Measurements from ENCODE around the gene DCLK2.

DCLK2 gene

GRCh38 chr4:150078579-150079080 lies 385 bp downstream of the DCLK2 start:
- ChIA-PET CTCF (interaction anchor here (0.8 to 2.0 kb wide), 6 partner anchors 68 to 164 kb away, joined by 3 to 6 read pairs (median 4); no protein-coding TSS in a partner anchor), POLR2A (no interaction called here)
- peak; percentile 20 to 57 (median 37) for DNase-seq
- Histone ChIP-seq H3K36me3 (ENCODE audit: control insufficient read depth in 4 of 4, insufficient read depth in 4 of 4, low read length in 3 of 4) (no peaks in the 10 kb centered on the region), H3K9me3 (ENCODE audit: control extremely low read depth in 1 of 5, control insufficient read depth in 4 of 5, insufficient read depth in 2 of 5, low read depth in 1 of 5, low read length in 4 of 5) (no peaks in the 10 kb centered on the region), H3K27ac (ENCODE audit: insufficient read depth in 1 of 2, low read depth in 1 of 2, low read length in 2 of 2, poor library complexity in 1 of 2, severe bottlenecking in 2 of 2) (no peak overlapping the region), H3K4me3 (ENCODE audit: control insufficient read depth in 1 of 7, extremely low read depth in 1 of 7, insufficient read depth in 4 of 7, low read depth in 2 of 7, low read length in 6 of 7) (peak overlapping the region; percentile 61 to 87 (median 69)), H3K27me3 (replicated peaks in 2 of 5; ENCODE audit: control insufficient read depth in 4 of 5, insufficient read depth in 5 of 5, low read length in 4 of 5) (peaks cover 0 to 12% (median 3%) of the 10 kb centered on the region in 5 experiments), H3K4me1 (ENCODE audit: control extremely low read depth in 1 of 4, control insufficient read depth in 4 of 4, insufficient read depth in 4 of 4, low read length in 3 of 4) (peaks cover 0 to 17% (median 14%) of the 10 kb centered on the region in 4 experiments)
- WGBS (ENCODE audit: insufficient coverage): under 1% methylated on average over 50 of the region's 59 CpGs

- CTCF ChIA-PET: interaction anchor here (0.8 to 1.7 kb wide), 5 partner anchors 69 to 164 kb away, joined by 3 to 6 read pairs (median 3); no protein-coding TSS in a partner anchor
- H3K27ac ChIP-seq (ENCODE audit: insufficient read depth in 1 of 2, low read depth in 1 of 2, low read length in 2 of 2, poor library complexity in 1 of 2, severe bottlenecking in 2 of 2): no peak overlapping the region
- peaks cover 0 to 12% (median 3%) of the 10 kb centered on the region in 5 experiments for H3K27me3 ChIP-seq (replicated peaks in 2 of 5; ENCODE audit: control insufficient read depth in 4 of 5, insufficient read depth in 5 of 5, low read length in 4 of 5)
- H3K4me1 ChIP-seq (ENCODE audit: control extremely low read depth in 1 of 4, control insufficient read depth in 4 of 4, insufficient read depth in 4 of 4, low read length in 3 of 4): peaks cover 0 to 17% (median 14%) of the 10 kb centered on the region in 4 experiments
- no peaks in the 10 kb centered on the region for H3K9me3 ChIP-seq (ENCODE audit: control extremely low read depth in 1 of 5, control insufficient read depth in 4 of 5, insufficient read depth in 2 of 5, low read depth in 1 of 5, low read length in 4 of 5)
- peak overlapping the region; percentile 61 to 87 (median 69) for H3K4me3 ChIP-seq (ENCODE audit: control insufficient read depth in 1 of 7, extremely low read depth in 1 of 7, insufficient read depth in 4 of 7, low read depth in 2 of 7, low read length in 6 of 7)
- POLR2A ChIA-PET: no interaction called here
- WGBS (ENCODE audit: insufficient coverage): under 1% methylated on average over 41 of the region's 47 CpGs
- DNase-seq: peak; percentile 31 to 75 (median 63)
- no peaks in the 10 kb centered on the region for H3K36me3 ChIP-seq (ENCODE audit: control insufficient read depth in 4 of 4, insufficient read depth in 4 of 4, low read length in 3 of 4)
These were observed 886 bp downstream of the DCLK2 start for GRCh38 chr4:150079081-150079581.

- no peak for DNase-seq
- 100% methylated on average over 5 of the region's 5 CpGs for WGBS (ENCODE audit: insufficient coverage)
- Histone ChIP-seq H3K4me1 (ENCODE audit: control extremely low read depth in 1 of 4, control insufficient read depth in 4 of 4, insufficient read depth in 4 of 4, low read length in 3 of 4) (peaks cover 0 to 17% (median 14%) of the 10 kb centered on the region in 4 experiments), H3K9me3 (ENCODE audit: control extremely low read depth in 1 of 5, control insufficient read depth in 4 of 5, insufficient read depth in 2 of 5, low read depth in 1 of 5, low read length in 4 of 5) (no peaks in the 10 kb centered on the region), H3K27me3 (replicated peaks in 2 of 5; ENCODE audit: control insufficient read depth in 4 of 5, insufficient read depth in 5 of 5, low read length in 4 of 5) (peaks cover 0 to 12% (median 3%) of the 10 kb centered on the region in 5 experiments), H3K4me3 (ENCODE audit: control insufficient read depth in 1 of 7, extremely low read depth in 1 of 7, insufficient read depth in 4 of 7, low read depth in 2 of 7, low read length in 6 of 7) (no peak overlapping the region), H3K36me3 (ENCODE audit: control insufficient read depth in 4 of 4, insufficient read depth in 4 of 4, low read length in 3 of 4) (no peaks in the 10 kb centered on the region), H3K27ac (ENCODE audit: insufficient read depth in 1 of 2, low read depth in 1 of 2, low read length in 2 of 2, poor library complexity in 1 of 2, severe bottlenecking in 2 of 2) (no peak overlapping the region)
- CTCF ChIA-PET: interaction anchor here (1.7 kb wide), 1 partner anchor 127 kb away, joined by 3 read pairs; no protein-coding TSS in a partner anchor
- POLR2A ChIA-PET: no interaction called here
These were observed 2.1 kb downstream of the DCLK2 start for GRCh38 chr4:150080337-150080736.

GRCh38 chr4:150080875-150081274 lies 2.6 kb downstream of the DCLK2 start:
- POLR2A ChIA-PET: no interaction called here
- WGBS (ENCODE audit: insufficient coverage): no CpG with 5 or more reads among the region's 1 CpG
- peaks cover 0 to 17% (median 14%) of the 10 kb centered on the region in 4 experiments for H3K4me1 ChIP-seq (ENCODE audit: control extremely low read depth in 1 of 4, control insufficient read depth in 4 of 4, insufficient read depth in 4 of 4, low read length in 3 of 4)
- no peaks in the 10 kb centered on the region for H3K36me3 ChIP-seq (ENCODE audit: control insufficient read depth in 4 of 4, insufficient read depth in 4 of 4, low read length in 3 of 4)
- CTCF ChIA-PET: interaction anchor here (0.7 kb wide), 1 partner anchor 1153 kb away, joined by 3 read pairs; no protein-coding TSS in a partner anchor
- no peak overlapping the region for H3K27ac ChIP-seq (ENCODE audit: insufficient read depth in 1 of 2, low read depth in 1 of 2, low read length in 2 of 2, poor library complexity in 1 of 2, severe bottlenecking in 2 of 2)
- no peak for DNase-seq
- H3K4me3 ChIP-seq (ENCODE audit: control insufficient read depth in 1 of 7, extremely low read depth in 1 of 7, insufficient read depth in 4 of 7, low read depth in 2 of 7, low read length in 6 of 7): no peak overlapping the region
- H3K9me3 ChIP-seq (ENCODE audit: control extremely low read depth in 1 of 5, control insufficient read depth in 4 of 5, insufficient read depth in 2 of 5, low read depth in 1 of 5, low read length in 4 of 5): peaks cover 0 to 3% (median 0%) of the 10 kb centered on the region in 5 experiments
- peaks cover 0 to 12% (median 3%) of the 10 kb centered on the region in 5 experiments for H3K27me3 ChIP-seq (replicated peaks in 2 of 5; ENCODE audit: control insufficient read depth in 4 of 5, insufficient read depth in 5 of 5, low read length in 4 of 5)

- no CpG with 5 or more reads among the region's 1 CpG for WGBS (ENCODE audit: insufficient coverage)
- peaks cover 0 to 17% (median 14%) of the 10 kb centered on the region in 4 experiments for H3K4me1 ChIP-seq (ENCODE audit: control extremely low read depth in 1 of 4, control insufficient read depth in 4 of 4, insufficient read depth in 4 of 4, low read length in 3 of 4)
- no peaks in the 10 kb centered on the region for H3K36me3 ChIP-seq (ENCODE audit: control insufficient read depth in 4 of 4, insufficient read depth in 4 of 4, low read length in 3 of 4)
- peaks cover 0 to 3% (median 0%) of the 10 kb centered on the region in 5 experiments for H3K9me3 ChIP-seq (ENCODE audit: control extremely low read depth in 1 of 5, control insufficient read depth in 4 of 5, insufficient read depth in 2 of 5, low read depth in 1 of 5, low read length in 4 of 5)
- DNase-seq: no peak
- POLR2A ChIA-PET: no interaction called here
- no peak overlapping the region for H3K4me3 ChIP-seq (ENCODE audit: control insufficient read depth in 1 of 7, extremely low read depth in 1 of 7, insufficient read depth in 4 of 7, low read depth in 2 of 7, low read length in 6 of 7)
- CTCF ChIA-PET: interaction anchor here (0.9 kb wide), 1 partner anchor 41 kb away, joined by 3 read pairs; no protein-coding TSS in a partner anchor
- peaks cover 0 to 10% (median 3%) of the 10 kb centered on the region in 5 experiments for H3K27me3 ChIP-seq (replicated peaks in 2 of 5; ENCODE audit: control insufficient read depth in 4 of 5, insufficient read depth in 5 of 5, low read length in 4 of 5)
- H3K27ac ChIP-seq (ENCODE audit: insufficient read depth in 1 of 2, low read depth in 1 of 2, low read length in 2 of 2, poor library complexity in 1 of 2, severe bottlenecking in 2 of 2): no peak overlapping the region
These were observed 4.0 kb downstream of the DCLK2 start for GRCh38 chr4:150082241-150082640.

- CTCF ChIA-PET: interaction anchor here (1.5 kb wide), 1 partner anchor 51 kb away, joined by 3 read pairs; no protein-coding TSS in a partner anchor
- Histone ChIP-seq H3K27me3 (replicated peaks in 2 of 5; ENCODE audit: control insufficient read depth in 4 of 5, insufficient read depth in 5 of 5, low read length in 4 of 5) (peaks cover 0 to 1% (median 0%) of the 10 kb centered on the region in 5 experiments), H3K4me3 (ENCODE audit: control insufficient read depth in 1 of 7, extremely low read depth in 1 of 7, insufficient read depth in 4 of 7, low read depth in 2 of 7, low read length in 6 of 7) (no peak overlapping the region), H3K36me3 (ENCODE audit: control insufficient read depth in 4 of 4, insufficient read depth in 4 of 4, low read length in 3 of 4) (no peaks in the 10 kb centered on the region), H3K27ac (ENCODE audit: insufficient read depth in 1 of 2, low read depth in 1 of 2, low read length in 2 of 2, poor library complexity in 1 of 2, severe bottlenecking in 2 of 2) (no peak overlapping the region), H3K4me1 (ENCODE audit: control extremely low read depth in 1 of 4, control insufficient read depth in 4 of 4, insufficient read depth in 4 of 4, low read length in 3 of 4) (no peaks in the 10 kb centered on the region), H3K9me3 (ENCODE audit: control extremely low read depth in 1 of 5, control insufficient read depth in 4 of 5, insufficient read depth in 2 of 5, low read depth in 1 of 5, low read length in 4 of 5) (peaks cover 0 to 3% (median 0%) of the 10 kb centered on the region in 5 experiments)
- WGBS (ENCODE audit: insufficient coverage): no CpG with 5 or more reads among the region's 4 CpGs
- DNase-seq: no peak
- POLR2A ChIA-PET: no interaction called here
These were observed 8.8 kb downstream of the DCLK2 start for GRCh38 chr4:150087006-150087405.

GRCh38 chr4:150089732-150090131 lies 11.5 kb downstream of the DCLK2 start:
- ChIA-PET POLR2A (no interaction called here), CTCF (no interaction called here)
- Histone ChIP-seq H3K27me3 (replicated peaks in 2 of 5; ENCODE audit: control insufficient read depth in 4 of 5, insufficient read depth in 5 of 5, low read length in 4 of 5) (no peaks in the 10 kb centered on the region), H3K9me3 (ENCODE audit: control extremely low read depth in 1 of 5, control insufficient read depth in 4 of 5, insufficient read depth in 2 of 5, low read depth in 1 of 5, low read length in 4 of 5) (peaks cover 0 to 3% (median 0%) of the 10 kb centered on the region in 5 experiments), H3K4me3 (ENCODE audit: control insufficient read depth in 1 of 7, extremely low read depth in 1 of 7, insufficient read depth in 4 of 7, low read depth in 2 of 7, low read length in 6 of 7) (no peak overlapping the region), H3K36me3 (ENCODE audit: control insufficient read depth in 4 of 4, insufficient read depth in 4 of 4, low read length in 3 of 4) (no peaks in the 10 kb centered on the region), H3K4me1 (ENCODE audit: control extremely low read depth in 1 of 4, control insufficient read depth in 4 of 4, insufficient read depth in 4 of 4, low read length in 3 of 4) (no peaks in the 10 kb centered on the region), H3K27ac (ENCODE audit: insufficient read depth in 1 of 2, low read depth in 1 of 2, low read length in 2 of 2, poor library complexity in 1 of 2, severe bottlenecking in 2 of 2) (no peak overlapping the region)
- WGBS (ENCODE audit: insufficient coverage): 67% methylated on average over 1 of the region's 5 CpGs
- peak in 1 of 3 donors; percentile 8 for DNase-seq

Data from common myeloid progenitor, CD34-positive (primary cell).